SK-N-DZ (cell line): Measurements from ENCODE around the gene NOXO1.
A peak's percentile ranks its signal among the peaks of the same experiment; 100 is the strongest.
"Not testable (repeated sequence)": the region's sequence is repeated elsewhere in the genome, so short reads cannot be mapped to it uniquely, and the experiment has no call there.

ENCODE experiments used
- DNase-seq: peaks from one replicate; pipeline ENCODE4 v3.0.0-alpha.2; 2015; ENCODE audit warnings: low spot score

Gene NOXO1

GRCh38 chr16:1962161-1963153 lies 18.8 kb downstream of the NOXO1 start:
- not testable (repeated sequence) for DNase-seq

- no peak for DNase-seq
These were observed 19.6 kb downstream of the NOXO1 start for GRCh38 chr16:1961651-1962067.

- DNase-seq: peak; percentile 77
These were observed 20.3 kb downstream of the NOXO1 start for GRCh38 chr16:1960665-1961630.

- DNase-seq: peak; percentile 90
These were observed 21.8 kb downstream of the NOXO1 start, which contains the start of gene NDUFB10 for GRCh38 chr16:1959269-1960039. NDUFB10 (plus strand) TSS chr16:1959538; CDS start chr16:1959625, 87 bp downstream.

GRCh38 chr16:1958715-1959268 lies 22.5 kb downstream of the NOXO1 start:
- no peak for DNase-seq

GRCh38 chr16:1958143-1958491 lies 23.2 kb downstream of the NOXO1 start:
- not testable (repeated sequence) for DNase-seq

GRCh38 chr16:1957434-1958142 lies 23.7 kb downstream of the NOXO1 start:
- not testable (repeated sequence) for DNase-seq

- DNase-seq: no peak
These were observed 27.5 kb downstream of the NOXO1 start for GRCh38 chr16:1953734-1954133.

- DNase-seq: no peak
These were observed 30.7 kb downstream of the NOXO1 start for GRCh38 chr16:1950559-1950958.

GRCh38 chr16:1950047-1950446 lies 31.2 kb downstream of the NOXO1 start:
- no peak for DNase-seq

- no peak for DNase-seq
These were observed 31.8 kb downstream of the NOXO1 start for GRCh38 chr16:1949507-1949906.

GRCh38 chr16:1947369-1947670 lies 33.9 kb downstream of the NOXO1 start:
- DNase-seq: no peak

- DNase-seq: no peak
These were observed 34.5 kb downstream of the NOXO1 start for GRCh38 chr16:1946495-1947368.

- DNase-seq: no peak
These were observed 35.5 kb downstream of the NOXO1 start for GRCh38 chr16:1945559-1946391.

- DNase-seq: no peak
These were observed 36.6 kb downstream of the NOXO1 start for GRCh38 chr16:1944612-1945199.

- DNase-seq: peak; percentile 99
These were observed 38.2 kb downstream of the NOXO1 start, which contains the start of gene MSRB1 for GRCh38 chr16:1942810-1943726. MSRB1 (minus strand) TSS chr16:1943199; CDS start chr16:1943156, 43 bp downstream.
